Fibroblast of lung (primary cell): ENCODE data around the gene TIAM1.

Source experiments
- EZH2 ChIP-seq: IDR thresholded peaks from 2 replicates; pipeline ENCODE4 v1.5.1; 2012; ENCODE audit warnings: low read length, control low read depth, mild to moderate bottlenecking; ENCODE audit errors: missing control alignments
- TF ChIP-seq, protein P1 (sequence below), 2 donors: IDR thresholded peaks in 1 of 2; conservative IDR thresholded peaks in 1 of 2; 1 replicate in 1 of 2; 2 replicates in 1 of 2; pipeline ENCODE4 v1.5.1; 2011 to 2012; ENCODE audit warnings: low read length in 2 of 2, control low read depth in 1 of 2, inconsistent platforms in 1 of 2, low read depth in 1 of 2, mild to moderate bottlenecking in 1 of 2

DNA sequence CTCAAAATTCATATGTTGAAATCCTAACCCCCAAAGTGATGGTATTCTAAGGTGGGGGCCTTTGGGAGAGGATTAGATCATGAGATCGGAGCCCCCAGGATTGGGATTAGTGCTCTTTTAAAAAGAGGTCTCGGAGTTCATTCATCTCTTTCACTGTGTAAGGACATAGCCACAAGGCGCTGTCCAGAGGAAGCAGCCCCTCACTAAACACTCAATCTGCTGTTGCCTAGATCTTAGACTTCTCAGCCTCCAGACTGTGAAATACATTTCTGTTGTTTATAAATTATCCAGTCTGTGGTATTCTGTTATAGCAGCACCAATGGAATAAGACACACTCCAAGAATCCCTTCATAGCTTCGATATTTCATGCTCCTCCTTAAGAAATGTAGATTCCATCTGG, 12.4 kb upstream of the TIAM1 start:
- TF ChIP-seq, protein P1, sequence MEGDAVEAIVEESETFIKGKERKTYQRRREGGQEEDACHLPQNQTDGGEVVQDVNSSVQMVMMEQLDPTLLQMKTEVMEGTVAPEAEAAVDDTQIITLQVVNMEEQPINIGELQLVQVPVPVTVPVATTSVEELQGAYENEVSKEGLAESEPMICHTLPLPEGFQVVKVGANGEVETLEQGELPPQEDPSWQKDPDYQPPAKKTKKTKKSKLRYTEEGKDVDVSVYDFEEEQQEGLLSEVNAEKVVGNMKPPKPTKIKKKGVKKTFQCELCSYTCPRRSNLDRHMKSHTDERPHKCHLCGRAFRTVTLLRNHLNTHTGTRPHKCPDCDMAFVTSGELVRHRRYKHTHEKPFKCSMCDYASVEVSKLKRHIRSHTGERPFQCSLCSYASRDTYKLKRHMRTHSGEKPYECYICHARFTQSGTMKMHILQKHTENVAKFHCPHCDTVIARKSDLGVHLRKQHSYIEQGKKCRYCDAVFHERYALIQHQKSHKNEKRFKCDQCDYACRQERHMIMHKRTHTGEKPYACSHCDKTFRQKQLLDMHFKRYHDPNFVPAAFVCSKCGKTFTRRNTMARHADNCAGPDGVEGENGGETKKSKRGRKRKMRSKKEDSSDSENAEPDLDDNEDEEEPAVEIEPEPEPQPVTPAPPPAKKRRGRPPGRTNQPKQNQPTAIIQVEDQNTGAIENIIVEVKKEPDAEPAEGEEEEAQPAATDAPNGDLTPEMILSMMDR (conservative IDR thresholded peaks at IDR 0.05 in 1 of 2, IDR thresholded peaks at IDR 0.05 in 1 of 2; ENCODE audit: low read depth in 1 of 2, low read length in 2 of 2): no peak
- TF ChIP-seq EZH2: no peak
